Keratinocyte (primary cell): ENCODE data around the gene FBXW7. TPM values are rescaled to one million over a fixed set of nuclear protein-coding genes. Genes with fewer than 3 reads are reported as not detected.

Experiments used
- DNase-seq: peaks from one replicate; pipeline ENCODE4 v3.0.0-alpha.2; 2011; ENCODE audit warnings: low read depth, missing footprints, low spot score
- FAIRE-seq: peaks from 2 replicates; lab custom pipeline; 2011; peaks lifted over from hg19 to GRCh38; lab: Jason Lieb, UNC
- H2AFZ ChIP-seq: 2 replicates; pipeline ENCODE4 v1.6.0; 2012; ENCODE audit warnings: low read length, control low read depth, inconsistent platforms; ENCODE audit not compliant: control insufficient read depth
- H3K27ac ChIP-seq: 2 replicates; pipeline ENCODE4 v1.5.1; 2011; ENCODE audit warnings: low read length; ENCODE audit not compliant: control insufficient read depth, insufficient read depth
- H3K27me3 ChIP-seq: 3 replicates; pipeline ENCODE4 v1.6.0; 2011; ENCODE audit warnings: low read length; ENCODE audit not compliant: control insufficient read depth, insufficient read depth; ENCODE audit errors: extremely low read depth
- H3K36me3 ChIP-seq, 2 experiments: 2 replicates in 1 of 2; 3 replicates in 1 of 2; pipeline ENCODE4 v1.5.1; 2011; ENCODE audit warnings: low read length in 2 of 2, mild to moderate bottlenecking in 1 of 2; ENCODE audit not compliant: control insufficient read depth in 2 of 2, insufficient read depth in 2 of 2; ENCODE audit errors: extremely low read depth in 1 of 2
- H3K4me1 ChIP-seq: 3 replicates; pipeline ENCODE4 v1.5.1; 2011; ENCODE audit warnings: low read length; ENCODE audit not compliant: control insufficient read depth, insufficient read depth; ENCODE audit errors: extremely low read depth
- H3K4me2 ChIP-seq: 3 replicates; pipeline ENCODE4 v1.6.0; 2011; ENCODE audit warnings: low read depth, low read length; ENCODE audit not compliant: control insufficient read depth, insufficient read depth; ENCODE audit errors: extremely low read depth
- H3K4me3 ChIP-seq, 3 experiments: fragments of 200-600 bp in 1 of 3; sonication (generic) in 1 of 3; 2 replicates in 2 of 3; 3 replicates in 1 of 3; pipeline ENCODE4 v1.5.1; 2011 to 2016; ENCODE audit warnings: low read length in 3 of 3, mild to moderate bottlenecking in 3 of 3, control low read depth in 2 of 3, inconsistent platforms in 1 of 3, low read depth in 1 of 3, mixed read lengths in 1 of 3, mixed run types in 1 of 3, moderate library complexity in 1 of 3; ENCODE audit not compliant: control insufficient read depth in 2 of 3, insufficient read depth in 2 of 3; ENCODE audit errors: extremely low read depth in 1 of 3
- H3K79me2 ChIP-seq: 2 replicates; pipeline ENCODE4 v1.6.0; 2012; ENCODE audit warnings: low read length; ENCODE audit not compliant: control insufficient read depth, insufficient read depth
- H3K9ac ChIP-seq: 3 replicates; pipeline ENCODE4 v1.6.0; 2011; ENCODE audit warnings: low read length; ENCODE audit not compliant: control insufficient read depth, insufficient read depth; ENCODE audit errors: extremely low read depth
- H3K9me1 ChIP-seq: 3 replicates; pipeline ENCODE4 v1.6.0; 2011; ENCODE audit warnings: low read length; ENCODE audit not compliant: control insufficient read depth, insufficient read depth; ENCODE audit errors: extremely low read depth
- H3K9me3 ChIP-seq: 2 replicates; pipeline ENCODE4 v1.5.1; 2012; ENCODE audit warnings: low read depth, low read length; ENCODE audit not compliant: control insufficient read depth
- H4K20me1 ChIP-seq: 3 replicates; pipeline ENCODE4 v1.6.0; 2011; ENCODE audit warnings: low read length; ENCODE audit not compliant: control insufficient read depth, insufficient read depth; ENCODE audit errors: extremely low read depth
- EZH2 ChIP-seq: IDR thresholded peaks from one replicate; pipeline ENCODE4 v1.6.1; 2012; ENCODE audit warnings: inconsistent platforms, mild to moderate bottlenecking, low read length, moderate library complexity
- dilution Hi-C: fragments of 300-500 bp; cut with MboI; formaldehyde crosslinking; loops from one replicate; pipeline ENCODE4 v1.7.0; 2020; ENCODE audit warnings: low sequenced_read_pairs; ENCODE audit not compliant: extremely low pct_ligation_motif_present
- polyA plus RNA-seq, 5 experiments: library from polyadenylated mRNA; depleted of rRNA in 3 of 5; stranded (reverse) in 3 of 5; stranded (forward) in 1 of 5; unstranded in 1 of 5; fragments of >200 nt; gene quantifications; 1 replicate in 1 of 5; 2 replicates in 3 of 5; 3 replicates in 1 of 5; pipeline versions ENCODE4 v1.2.1 to v1.2.3, GENCODE V29; 2011 to 2012; ENCODE audit warnings: missing spikeins in 2 of 5, low read depth in 1 of 5, low replicate concordance in 1 of 5
- TF ChIP-seq, protein P1 (sequence below), 3 experiments: IDR thresholded peaks in 1 of 3; conservative IDR thresholded peaks in 1 of 3; optimal IDR thresholded peaks in 1 of 3; 2 replicates in 2 of 3; 3 replicates in 1 of 3; pipeline versions ENCODE3 to v1.5.1; 2011; ENCODE audit warnings: low read length in 3 of 3, mild to moderate bottlenecking in 3 of 3, moderate library complexity in 2 of 3, control low read depth in 1 of 3, inconsistent platforms in 1 of 3; ENCODE audit not compliant: insufficient read depth in 2 of 3; ENCODE audit errors: extremely low read depth in 1 of 3

Gene FBXW7
- polyA plus RNA-seq, 1 donor (not counting 4 experiments of a cell fraction or from before 2014, with no cell fraction given): 39.6 TPM

DNA sequence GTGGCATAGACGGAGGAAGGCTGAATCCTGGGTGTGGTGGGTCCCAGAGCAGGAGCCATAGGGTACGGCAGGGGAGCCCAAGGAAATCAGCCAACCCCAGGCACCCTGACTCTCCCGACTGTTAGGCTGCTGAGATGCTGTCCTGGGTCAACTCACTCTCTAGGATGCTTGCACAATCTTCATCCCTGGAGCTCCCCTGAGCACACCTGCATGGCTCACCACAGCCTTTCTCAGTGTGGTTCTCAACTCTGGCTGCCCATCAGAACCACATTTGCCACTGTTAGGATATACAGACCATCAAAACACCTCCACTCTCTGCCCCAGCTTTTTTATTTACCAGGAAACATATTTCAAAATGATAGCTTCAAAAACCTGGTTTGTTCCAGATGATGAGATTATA lies 236.3 kb downstream of the FBXW7 start:
- H3K4me3 ChIP-seq: no peak overlapping the region
- no peak overlapping the region for H2AFZ ChIP-seq
- H3K4me2 ChIP-seq: no peak overlapping the region
- DNase-seq (no peak), FAIRE-seq (no peak)
- H3K36me3 ChIP-seq: no peaks in the 10 kb centered on the region
- H3K4me1 ChIP-seq: no peaks in the 10 kb centered on the region
- dilution Hi-C loops: no loop called here
- no peaks in the 10 kb centered on the region for H3K79me2 ChIP-seq
- H4K20me1 ChIP-seq: no peaks in the 10 kb centered on the region
- no peaks in the 10 kb centered on the region for H3K9me3 ChIP-seq
- H3K27ac ChIP-seq: no peak overlapping the region
- no peak overlapping the region for H3K9ac ChIP-seq
- TF ChIP-seq, protein P1, sequence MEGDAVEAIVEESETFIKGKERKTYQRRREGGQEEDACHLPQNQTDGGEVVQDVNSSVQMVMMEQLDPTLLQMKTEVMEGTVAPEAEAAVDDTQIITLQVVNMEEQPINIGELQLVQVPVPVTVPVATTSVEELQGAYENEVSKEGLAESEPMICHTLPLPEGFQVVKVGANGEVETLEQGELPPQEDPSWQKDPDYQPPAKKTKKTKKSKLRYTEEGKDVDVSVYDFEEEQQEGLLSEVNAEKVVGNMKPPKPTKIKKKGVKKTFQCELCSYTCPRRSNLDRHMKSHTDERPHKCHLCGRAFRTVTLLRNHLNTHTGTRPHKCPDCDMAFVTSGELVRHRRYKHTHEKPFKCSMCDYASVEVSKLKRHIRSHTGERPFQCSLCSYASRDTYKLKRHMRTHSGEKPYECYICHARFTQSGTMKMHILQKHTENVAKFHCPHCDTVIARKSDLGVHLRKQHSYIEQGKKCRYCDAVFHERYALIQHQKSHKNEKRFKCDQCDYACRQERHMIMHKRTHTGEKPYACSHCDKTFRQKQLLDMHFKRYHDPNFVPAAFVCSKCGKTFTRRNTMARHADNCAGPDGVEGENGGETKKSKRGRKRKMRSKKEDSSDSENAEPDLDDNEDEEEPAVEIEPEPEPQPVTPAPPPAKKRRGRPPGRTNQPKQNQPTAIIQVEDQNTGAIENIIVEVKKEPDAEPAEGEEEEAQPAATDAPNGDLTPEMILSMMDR (optimal IDR thresholded peaks at IDR 0.05 in 1 of 3, IDR thresholded peaks at IDR 0.05 in 1 of 3, conservative IDR thresholded peaks at IDR 0.05 in 1 of 3; ENCODE audit: extremely low read depth in 1 of 3, insufficient read depth in 2 of 3, low read length in 3 of 3): no peak
- TF ChIP-seq EZH2: no peak
- no peaks in the 10 kb centered on the region for H3K27me3 ChIP-seq
- no peaks in the 10 kb centered on the region for H3K9me1 ChIP-seq

DNA sequence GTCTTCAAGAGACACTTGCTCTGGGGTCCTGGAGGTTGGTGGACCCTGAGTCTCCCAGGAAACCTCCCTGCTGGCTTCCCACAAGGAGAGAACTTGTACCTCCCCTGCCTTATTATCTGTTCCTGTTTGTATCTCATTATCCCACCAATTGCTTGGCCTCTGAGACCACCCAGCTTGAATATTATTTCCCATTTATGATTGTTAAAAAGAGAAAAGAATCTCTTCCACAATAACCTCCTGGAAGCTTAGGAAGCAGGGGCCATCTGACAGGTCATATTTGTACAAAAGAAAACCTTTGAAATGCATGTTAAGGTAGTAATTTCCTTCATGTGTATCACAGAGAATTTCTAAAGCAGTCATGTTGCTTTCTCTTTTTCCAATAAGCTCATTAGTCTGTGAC lies 239.5 kb downstream of the FBXW7 start:
- TF ChIP-seq EZH2: no peak
- Histone ChIP-seq H3K4me2 (no peak overlapping the region), H3K4me3 (no peak overlapping the region), H3K27me3 (no peaks in the 10 kb centered on the region), H3K9ac (no peak overlapping the region), H3K79me2 (no peaks in the 10 kb centered on the region), H3K4me1 (no peaks in the 10 kb centered on the region), H4K20me1 (no peaks in the 10 kb centered on the region), H3K36me3 (no peaks in the 10 kb centered on the region), H3K9me1 (no peaks in the 10 kb centered on the region), H2AFZ (no peak overlapping the region), H3K9me3 (no peaks in the 10 kb centered on the region), H3K27ac (no peak overlapping the region)
- no peak for DNase-seq
- dilution Hi-C loops: no loop called here
- no peak for FAIRE-seq

DNA sequence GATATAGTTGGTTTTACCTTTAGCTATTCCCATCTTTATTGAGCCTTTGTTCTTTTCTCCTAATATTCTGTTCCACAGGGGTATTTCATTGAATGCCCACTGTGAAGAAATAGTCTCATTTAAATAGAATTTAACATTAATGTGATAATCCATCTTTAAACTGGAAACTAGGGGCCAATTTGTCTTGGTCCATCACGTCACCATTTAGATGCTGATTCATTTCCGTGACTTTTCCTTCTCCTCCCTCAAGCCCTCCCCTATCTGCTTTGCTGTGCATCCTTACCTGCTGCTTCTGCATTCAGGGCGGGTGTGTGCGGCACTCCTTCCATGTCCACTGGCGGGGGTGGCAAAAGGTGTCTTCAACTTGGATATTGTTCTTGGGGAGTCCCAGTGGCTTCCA lies 241.1 kb downstream of the FBXW7 start:
- no peak overlapping the region for H3K4me3 ChIP-seq
- H3K4me2 ChIP-seq: no peak overlapping the region
- H3K27ac ChIP-seq: no peak overlapping the region
- no peaks in the 10 kb centered on the region for H3K9me3 ChIP-seq
- dilution Hi-C loops: no loop called here
- TF ChIP-seq, protein P1 (optimal IDR thresholded peaks at IDR 0.05 in 1 of 3, IDR thresholded peaks at IDR 0.05 in 1 of 3, conservative IDR thresholded peaks at IDR 0.05 in 1 of 3; ENCODE audit: extremely low read depth in 1 of 3, insufficient read depth in 2 of 3, low read length in 3 of 3): no peak
- TF ChIP-seq EZH2: no peak
- H2AFZ ChIP-seq: no peak overlapping the region
- no peaks in the 10 kb centered on the region for H3K9me1 ChIP-seq
- H4K20me1 ChIP-seq: no peaks in the 10 kb centered on the region
- no peaks in the 10 kb centered on the region for H3K36me3 ChIP-seq
- no peak for DNase-seq
- H3K4me1 ChIP-seq: no peaks in the 10 kb centered on the region
- H3K79me2 ChIP-seq: no peaks in the 10 kb centered on the region
- no peak for FAIRE-seq
- no peaks in the 10 kb centered on the region for H3K27me3 ChIP-seq
- H3K9ac ChIP-seq: no peak overlapping the region
